A673 (cell line): ENCODE measurements around the gene TRIM72. TPM values are rescaled to one million over a fixed set of nuclear protein-coding genes. Genes with fewer than 3 reads are reported as not detected.

Experiments
- BruUV-seq: library from RNA; stranded (reverse); fragments of 400-500 nt; replicated peaks from 2 replicates; lab custom pipeline; 2021; lab: Mats Ljungman, UMichigan
- CTCF ChIA-PET: fragments of 300-600 bp; sonication (Branson Sonifier 250); formaldehyde crosslinking; loops from one replicate; lab custom pipeline; 2022; ENCODE audit warnings: antibody characterized with exemption; lab: Charles Lee
- POLR2A ChIA-PET: fragments of 300-600 bp; sonication (Branson Sonifier 250); formaldehyde crosslinking; loops from one replicate; lab custom pipeline; 2022; ENCODE audit warnings: antibody characterized with exemption; ENCODE audit not compliant: low non-redundant PET; lab: Charles Lee
- DNase-seq: peaks from one replicate; pipeline ENCODE4 v3.0.0-alpha.2; 2015; ENCODE audit warnings: low spot score
- H3K27ac ChIP-seq: fragments of 200-600 bp; sonication (generic); 2 replicates; pipeline ENCODE4 v1.5.1; 2016; ENCODE audit warnings: mixed run types, low read depth, mild to moderate bottlenecking, mixed read lengths, antibody characterized with exemption, low read length; ENCODE audit not compliant: poor library complexity, severe bottlenecking
- H3K27me3 ChIP-seq: fragments of 200-600 bp; sonication (generic); replicated peaks from 2 replicates; pipeline ENCODE4 v1.6.1; 2017; ENCODE audit warnings: mixed run types, low read depth, mild to moderate bottlenecking, mixed read lengths, antibody characterized with exemption, low read length; ENCODE audit not compliant: insufficient read depth, poor library complexity
- H3K36me3 ChIP-seq: fragments of 200-600 bp; sonication (generic); 2 replicates; pipeline ENCODE4 v1.6.1; 2016; ENCODE audit warnings: mixed run types, mild to moderate bottlenecking, mixed read lengths, antibody characterized with exemption, low read length; ENCODE audit not compliant: insufficient read depth, poor library complexity, severe bottlenecking
- H3K4me1 ChIP-seq: fragments of 200-600 bp; sonication (generic); 2 replicates; pipeline ENCODE4 v1.6.1; 2017; ENCODE audit warnings: mixed run types, mild to moderate bottlenecking, mixed read lengths, antibody characterized with exemption, low read length; ENCODE audit not compliant: insufficient read depth, poor library complexity, severe bottlenecking
- H3K4me3 ChIP-seq: fragments of 200-600 bp; sonication (generic); 2 replicates; pipeline ENCODE4 v1.5.1; 2016; ENCODE audit warnings: low read depth, mixed run types, mild to moderate bottlenecking, mixed read lengths, low read length; ENCODE audit not compliant: poor library complexity, severe bottlenecking
- H3K9me3 ChIP-seq: fragments of 200-600 bp; sonication (generic); 2 replicates; pipeline ENCODE4 v1.6.1; 2016; ENCODE audit warnings: mixed run types, low read depth, mild to moderate bottlenecking, mixed read lengths, antibody characterized with exemption, low read length; ENCODE audit not compliant: poor library complexity, severe bottlenecking
- EZH2 ChIP-seq: fragments of 200-600 bp; sonication (generic); IDR thresholded peaks from 2 replicates; pipeline ENCODE4 v1.6.1; 2017; ENCODE audit warnings: borderline replicate concordance, low read depth, mild to moderate bottlenecking, mixed read lengths, antibody characterized with exemption, low read length; ENCODE audit not compliant: poor library complexity, severe bottlenecking
- intact Hi-C: fragments of 100-400 bp; cut with micrococcal nuclease; formaldehyde crosslinking; loops from one replicate; pipeline ENCODE4 v1.10.0; 2022; ENCODE audit not compliant: unreplicated experiment
- total RNA-seq: library from RNA; stranded (reverse); gene quantifications from 2 replicates; pipeline ENCODE4 v1.2.3, GENCODE V29; 2021
- TF ChIP-seq, protein P1 (sequence below): fragments of 300-800, 200-600 bp; sonication (generic); conservative IDR thresholded peaks from 2 replicates; pipeline ENCODE4 v1.5.1; 2017; ENCODE audit warnings: low read depth, mild to moderate bottlenecking, antibody characterized with exemption, low read length, moderate library complexity, mixed read lengths

Gene TRIM72
- total RNA-seq, 1 experiment from 2014 or later: 0.04 TPM

- DNase-seq: no peak
- CTCF ChIA-PET: no interaction called here
- no peaks in the 10 kb centered on the region for H3K36me3 ChIP-seq
- no peaks in the 10 kb centered on the region for H3K9me3 ChIP-seq
- POLR2A ChIA-PET: no interaction called here
- peaks cover 2% of the 10 kb centered on the region for H3K27me3 ChIP-seq
- intact Hi-C loops: no loop called here
- H3K4me1 ChIP-seq: no peaks in the 10 kb centered on the region
- H3K4me3 ChIP-seq: no peak overlapping the region
- TF ChIP-seq EZH2: no peak
- TF ChIP-seq, protein P1, sequence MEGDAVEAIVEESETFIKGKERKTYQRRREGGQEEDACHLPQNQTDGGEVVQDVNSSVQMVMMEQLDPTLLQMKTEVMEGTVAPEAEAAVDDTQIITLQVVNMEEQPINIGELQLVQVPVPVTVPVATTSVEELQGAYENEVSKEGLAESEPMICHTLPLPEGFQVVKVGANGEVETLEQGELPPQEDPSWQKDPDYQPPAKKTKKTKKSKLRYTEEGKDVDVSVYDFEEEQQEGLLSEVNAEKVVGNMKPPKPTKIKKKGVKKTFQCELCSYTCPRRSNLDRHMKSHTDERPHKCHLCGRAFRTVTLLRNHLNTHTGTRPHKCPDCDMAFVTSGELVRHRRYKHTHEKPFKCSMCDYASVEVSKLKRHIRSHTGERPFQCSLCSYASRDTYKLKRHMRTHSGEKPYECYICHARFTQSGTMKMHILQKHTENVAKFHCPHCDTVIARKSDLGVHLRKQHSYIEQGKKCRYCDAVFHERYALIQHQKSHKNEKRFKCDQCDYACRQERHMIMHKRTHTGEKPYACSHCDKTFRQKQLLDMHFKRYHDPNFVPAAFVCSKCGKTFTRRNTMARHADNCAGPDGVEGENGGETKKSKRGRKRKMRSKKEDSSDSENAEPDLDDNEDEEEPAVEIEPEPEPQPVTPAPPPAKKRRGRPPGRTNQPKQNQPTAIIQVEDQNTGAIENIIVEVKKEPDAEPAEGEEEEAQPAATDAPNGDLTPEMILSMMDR: no peak
- H3K27ac ChIP-seq: no peak overlapping the region
- BruUV-seq: no TSS peak
These were observed 9.1 kb downstream of the TRIM72 start for GRCh38 chr16:31223044-31223443.

- H3K4me3 ChIP-seq: no peak overlapping the region
- TF ChIP-seq, protein P1: no peak
- no peak for TF ChIP-seq EZH2
- no peak for DNase-seq
- H3K4me1 ChIP-seq: no peaks in the 10 kb centered on the region
- no peak overlapping the region for H3K27ac ChIP-seq
- no peaks in the 10 kb centered on the region for H3K9me3 ChIP-seq
- no peaks in the 10 kb centered on the region for H3K27me3 ChIP-seq
- CTCF ChIA-PET: no interaction called here
- no peaks in the 10 kb centered on the region for H3K36me3 ChIP-seq
- POLR2A ChIA-PET: no interaction called here
- intact Hi-C loops: no loop called here
- no TSS peak for BruUV-seq
These were observed 10.4 kb downstream of the TRIM72 start for GRCh38 chr16:31224092-31224955.

GRCh38 chr16:31225193-31225592 is 11.3 kb downstream of the TRIM72 start:
- no peak for DNase-seq
- Histone ChIP-seq H3K9me3 (no peaks in the 10 kb centered on the region), H3K27me3 (no peaks in the 10 kb centered on the region), H3K4me3 (no peak overlapping the region), H3K36me3 (no peaks in the 10 kb centered on the region), H3K4me1 (no peaks in the 10 kb centered on the region), H3K27ac (no peak overlapping the region)
- CTCF ChIA-PET: no interaction called here
- TF ChIP-seq, protein P1: no peak
- TF ChIP-seq EZH2: no peak
- no TSS peak for BruUV-seq
- POLR2A ChIA-PET: no interaction called here
- intact Hi-C loops: no loop called here
